ENCODE measurements around the gene TNNC1. TPM values are rescaled to one million over a fixed set of nuclear protein-coding genes. Genes with fewer than 3 reads are reported as not detected.

Gene TNNC1
- total and polyA plus RNA-seq, 2 experiments from 2014 or later = 1,875 to 3,313 TPM

DNA sequence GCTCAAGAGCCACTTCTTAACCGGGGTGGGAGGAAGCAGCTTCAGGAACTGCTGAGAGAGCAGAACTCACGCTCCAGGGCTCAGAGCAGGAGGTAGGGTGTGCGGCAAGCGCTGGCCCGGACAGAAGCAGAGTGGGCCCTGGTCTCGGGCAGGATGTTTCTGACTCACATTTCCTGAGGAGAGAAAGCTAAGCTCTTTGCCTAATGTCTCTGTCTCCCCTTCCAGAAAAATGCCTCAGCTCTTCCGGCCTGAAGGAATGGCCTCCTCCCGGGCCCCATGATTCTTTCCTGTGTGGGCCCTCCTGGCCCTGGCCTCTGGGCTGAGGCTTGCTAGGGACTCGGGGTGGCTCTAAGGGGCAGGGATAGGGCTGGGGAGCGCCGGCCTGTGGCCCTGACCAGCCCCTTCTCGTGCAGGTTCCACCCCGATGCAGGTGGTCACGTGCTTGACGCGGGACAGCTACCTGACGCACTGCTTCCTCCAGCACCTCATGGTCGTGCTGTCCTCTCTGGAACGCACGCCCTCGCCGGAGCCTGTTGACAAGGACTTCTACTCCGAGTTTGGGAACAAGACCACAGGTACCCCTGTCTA lies 37.2 kb upstream of the TNNC1 start:
- peak in 1 of 2 donors; percentile 86 for DNase-seq (ENCODE audit: low read depth in 1 of 2, low spot score in 1 of 2)
- peaks cover 60% of the 10 kb centered on the region for H3K36me3 ChIP-seq
- TF ChIP-seq, protein P1, sequence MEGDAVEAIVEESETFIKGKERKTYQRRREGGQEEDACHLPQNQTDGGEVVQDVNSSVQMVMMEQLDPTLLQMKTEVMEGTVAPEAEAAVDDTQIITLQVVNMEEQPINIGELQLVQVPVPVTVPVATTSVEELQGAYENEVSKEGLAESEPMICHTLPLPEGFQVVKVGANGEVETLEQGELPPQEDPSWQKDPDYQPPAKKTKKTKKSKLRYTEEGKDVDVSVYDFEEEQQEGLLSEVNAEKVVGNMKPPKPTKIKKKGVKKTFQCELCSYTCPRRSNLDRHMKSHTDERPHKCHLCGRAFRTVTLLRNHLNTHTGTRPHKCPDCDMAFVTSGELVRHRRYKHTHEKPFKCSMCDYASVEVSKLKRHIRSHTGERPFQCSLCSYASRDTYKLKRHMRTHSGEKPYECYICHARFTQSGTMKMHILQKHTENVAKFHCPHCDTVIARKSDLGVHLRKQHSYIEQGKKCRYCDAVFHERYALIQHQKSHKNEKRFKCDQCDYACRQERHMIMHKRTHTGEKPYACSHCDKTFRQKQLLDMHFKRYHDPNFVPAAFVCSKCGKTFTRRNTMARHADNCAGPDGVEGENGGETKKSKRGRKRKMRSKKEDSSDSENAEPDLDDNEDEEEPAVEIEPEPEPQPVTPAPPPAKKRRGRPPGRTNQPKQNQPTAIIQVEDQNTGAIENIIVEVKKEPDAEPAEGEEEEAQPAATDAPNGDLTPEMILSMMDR (IDR thresholded peaks at IDR 0.05; ENCODE audit: low read depth, low read length) = no peak
- H3K4me1 ChIP-seq (ENCODE audit: low read depth) = no peaks in the 10 kb centered on the region
- H3K27ac ChIP-seq = peak overlapping the region; percentile 62
- H3K9me3 ChIP-seq (ENCODE audit: low read depth) = no peaks in the 10 kb centered on the region
- no peak overlapping the region for H3K4me3 ChIP-seq
- H3K27me3 ChIP-seq = no peaks in the 10 kb centered on the region

DNA sequence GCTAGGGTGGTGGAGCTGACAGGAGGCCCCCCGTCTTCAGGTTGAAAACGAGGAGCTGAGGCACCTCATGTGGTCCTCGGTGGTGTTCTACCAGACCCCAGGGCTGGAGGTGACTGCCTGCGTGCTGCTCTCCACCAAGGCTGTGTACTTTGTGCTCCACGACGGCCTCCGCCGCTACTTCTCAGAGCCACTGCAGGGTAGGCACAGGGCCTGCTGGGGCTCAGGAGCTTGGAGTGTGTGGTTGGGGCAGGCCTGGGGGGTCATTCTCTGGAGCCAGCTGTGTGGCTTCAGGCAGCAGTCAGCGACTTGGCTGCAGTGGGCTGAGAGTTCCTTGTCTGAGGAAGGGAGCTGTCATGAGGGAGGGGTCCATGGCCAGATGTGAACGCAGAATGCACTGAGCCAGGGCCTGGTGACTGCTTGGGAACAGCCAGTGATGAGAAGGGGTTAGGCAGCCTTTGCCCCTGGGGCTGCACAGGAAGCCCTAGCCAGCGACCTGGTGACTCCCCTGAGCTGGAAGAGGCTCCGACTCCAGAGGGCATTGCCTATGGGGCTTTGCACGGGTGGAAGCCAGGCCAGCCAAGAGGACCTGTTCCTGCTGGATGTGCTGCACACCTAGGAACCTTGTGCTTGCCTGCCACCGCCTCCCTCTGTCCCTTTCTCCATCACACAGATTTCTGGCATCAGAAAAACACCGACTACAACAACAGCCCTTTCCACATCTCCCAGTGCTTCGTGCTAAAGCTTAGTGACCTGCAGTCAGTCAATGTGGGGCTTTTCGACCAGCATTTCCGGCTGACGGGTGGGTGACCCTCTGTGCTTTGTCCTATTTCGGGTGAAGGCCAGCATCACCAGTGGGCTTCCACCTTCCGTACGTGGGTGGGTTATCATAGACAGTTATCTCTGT lies 36.4 kb upstream of the TNNC1 start:
- peaks cover 60% of the 10 kb centered on the region for H3K36me3 ChIP-seq
- H3K9me3 ChIP-seq (ENCODE audit: low read depth) = no peaks in the 10 kb centered on the region
- H3K4me3 ChIP-seq = no peak overlapping the region
- DNase-seq (ENCODE audit: low read depth in 1 of 2, low spot score in 1 of 2) = no peak
- peak overlapping the region; percentile 62 for H3K27ac ChIP-seq
- H3K4me1 ChIP-seq (ENCODE audit: low read depth) = no peaks in the 10 kb centered on the region
- TF ChIP-seq, protein P1 (IDR thresholded peaks at IDR 0.05; ENCODE audit: low read depth, low read length) = no peak
- H3K27me3 ChIP-seq = no peaks in the 10 kb centered on the region

DNA sequence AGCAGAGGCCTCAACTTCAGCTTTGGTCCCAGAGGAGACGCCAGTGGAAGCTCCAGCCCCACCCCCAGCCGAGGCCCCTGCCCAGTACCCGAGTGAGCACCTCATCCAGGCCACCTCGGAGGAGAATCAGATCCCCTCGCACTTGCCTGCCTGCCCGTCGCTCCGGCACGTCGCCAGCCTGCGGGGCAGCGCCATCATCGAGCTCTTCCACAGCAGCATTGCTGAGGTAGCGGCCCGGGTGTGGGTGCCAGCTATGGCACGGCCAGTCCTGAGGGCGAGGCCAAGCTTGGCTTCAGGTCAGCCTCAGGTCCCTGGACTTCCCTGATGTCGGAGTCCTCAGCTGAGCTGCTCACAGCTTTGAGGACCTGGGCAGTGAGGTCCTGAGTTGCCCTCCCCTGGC lies 35.6 kb upstream of the TNNC1 start:
- Histone ChIP-seq H3K4me1 (ENCODE audit: low read depth) (peaks cover 8% of the 10 kb centered on the region), H3K27ac (no peak overlapping the region), H3K9me3 (ENCODE audit: low read depth) (no peaks in the 10 kb centered on the region), H3K36me3 (peaks cover 60% of the 10 kb centered on the region), H3K4me3 (no peak overlapping the region), H3K27me3 (no peaks in the 10 kb centered on the region)
- DNase-seq (ENCODE audit: low read depth in 1 of 2, low spot score in 1 of 2) = no peak
- TF ChIP-seq, protein P1 (IDR thresholded peaks at IDR 0.05; ENCODE audit: low read depth, low read length) = no peak

DNA sequence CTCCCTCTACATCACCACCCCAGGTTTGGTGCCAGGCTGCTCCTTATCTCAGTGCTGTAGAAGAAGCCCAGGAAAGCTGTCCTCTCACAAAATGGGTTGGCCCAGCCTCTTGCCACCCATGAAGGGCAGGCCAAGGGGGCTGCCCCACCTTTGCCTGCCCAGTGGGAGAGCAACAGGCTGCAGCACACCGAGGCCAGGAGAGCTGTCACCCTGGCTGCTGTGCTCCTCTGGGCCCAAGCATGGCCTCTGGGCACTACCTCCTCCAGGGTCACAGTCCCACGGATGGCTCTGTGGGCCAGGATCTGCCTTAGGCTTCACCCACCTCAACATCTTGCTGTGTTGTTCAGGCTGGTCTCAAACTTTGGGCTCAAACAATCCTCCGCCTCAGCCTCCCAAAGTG lies 34.9 kb upstream of the TNNC1 start:
- DNase-seq (ENCODE audit: low read depth in 1 of 2, low spot score in 1 of 2) = no peak
- peaks cover 60% of the 10 kb centered on the region for H3K36me3 ChIP-seq
- H3K4me3 ChIP-seq = no peak overlapping the region
- H3K27ac ChIP-seq = no peak overlapping the region
- no peaks in the 10 kb centered on the region for H3K27me3 ChIP-seq
- no peaks in the 10 kb centered on the region for H3K9me3 ChIP-seq (ENCODE audit: low read depth)
- H3K4me1 ChIP-seq (ENCODE audit: low read depth) = peaks cover 15% of the 10 kb centered on the region
- TF ChIP-seq, protein P1 (IDR thresholded peaks at IDR 0.05; ENCODE audit: low read depth, low read length) = no peak

DNA sequence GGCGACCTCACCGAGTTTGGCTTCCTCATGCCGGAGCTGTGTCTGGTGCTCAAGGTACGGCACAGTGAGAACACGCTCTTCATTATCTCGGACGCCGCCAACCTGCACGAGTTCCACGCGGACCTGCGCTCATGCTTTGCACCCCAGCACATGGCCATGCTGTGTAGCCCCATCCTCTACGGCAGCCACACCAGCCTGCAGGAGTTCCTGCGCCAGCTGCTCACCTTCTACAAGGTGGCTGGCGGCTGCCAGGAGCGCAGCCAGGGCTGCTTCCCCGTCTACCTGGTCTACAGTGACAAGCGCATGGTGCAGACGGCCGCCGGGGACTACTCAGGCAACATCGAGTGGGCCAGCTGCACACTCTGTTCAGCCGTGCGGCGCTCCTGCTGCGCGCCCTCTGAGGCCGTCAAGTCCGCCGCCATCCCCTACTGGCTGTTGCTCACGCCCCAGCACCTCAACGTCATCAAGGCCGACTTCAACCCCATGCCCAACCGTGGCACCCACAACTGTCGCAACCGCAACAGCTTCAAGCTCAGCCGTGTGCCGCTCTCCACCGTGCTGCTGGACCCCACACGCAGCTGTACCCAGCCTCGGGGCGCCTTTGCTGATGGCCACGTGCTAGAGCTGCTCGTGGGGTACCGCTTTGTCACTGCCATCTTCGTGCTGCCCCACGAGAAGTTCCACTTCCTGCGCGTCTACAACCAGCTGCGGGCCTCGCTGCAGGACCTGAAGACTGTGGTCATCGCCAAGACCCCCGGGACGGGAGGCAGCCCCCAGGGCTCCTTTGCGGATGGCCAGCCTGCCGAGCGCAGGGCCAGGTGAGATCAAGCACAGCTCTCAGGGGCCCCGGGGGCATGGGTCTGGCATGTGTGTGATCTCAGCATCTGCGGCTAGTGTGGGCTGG lies 34.2 kb upstream of the TNNC1 start:
- Histone ChIP-seq H3K9me3 (ENCODE audit: low read depth) (no peaks in the 10 kb centered on the region), H3K27ac (no peak overlapping the region), H3K4me3 (no peak overlapping the region), H3K4me1 (ENCODE audit: low read depth) (peaks cover 22% of the 10 kb centered on the region), H3K27me3 (no peaks in the 10 kb centered on the region), H3K36me3 (peaks cover 56% of the 10 kb centered on the region)
- no peak for DNase-seq (ENCODE audit: low read depth in 1 of 2, low spot score in 1 of 2)
- TF ChIP-seq, protein P1 (IDR thresholded peaks at IDR 0.05; ENCODE audit: low read depth, low read length) = no peak

Measured in cardiac muscle cell (in vitro differentiated cells and primary cell).